Large intestine (tissue), 3 donors: ENCODE measurements around the gene PCDHGA1. TPM values are rescaled to one million over a fixed set of nuclear protein-coding genes. Genes with fewer than 3 reads are reported as not detected.
"Not testable (repeated sequence)": the region's sequence is repeated elsewhere in the genome, so short reads cannot be mapped to it uniquely, and the experiment has no call there.

Experiments used
- DNase-seq, 2 donors: peaks; one replicate each; pipeline versions ENCODE4 v3.0.0 to v3.0.0-alpha.2; 2013
- H3K27ac ChIP-seq: one replicate; pipeline ENCODE4 v1.5.1; 2013; ENCODE audit warnings: low read length
- H3K27me3 ChIP-seq: 2 replicates; pipeline ENCODE4 v1.6.1; 2013; ENCODE audit warnings: low read length; ENCODE audit not compliant: control insufficient read depth, insufficient read depth
- H3K36me3 ChIP-seq: 2 replicates; pipeline ENCODE4 v1.6.1; 2013; ENCODE audit warnings: low read length; ENCODE audit not compliant: control insufficient read depth, insufficient read depth
- H3K4me1 ChIP-seq: one replicate; pipeline ENCODE4 v1.6.1; 2013; ENCODE audit warnings: low read length; ENCODE audit not compliant: control insufficient read depth, insufficient read depth
- H3K4me3 ChIP-seq: one replicate; pipeline ENCODE4 v1.5.1; 2013; ENCODE audit warnings: low read length
- H3K9me3 ChIP-seq: one replicate; pipeline ENCODE4 v1.6.1; 2013; ENCODE audit warnings: mild to moderate bottlenecking, low read depth, low read length, moderate library complexity; ENCODE audit not compliant: control insufficient read depth
- WGBS: methylation state at CpG from one replicate; pipeline ENCODE4 v1.1.5; 2013; ENCODE audit warnings: low lambda C conversion rate; ENCODE audit not compliant: insufficient coverage; 5-methylcytosine and 5-hydroxymethylcytosine counted together
- polyA plus RNA-seq: library from polyadenylated mRNA; unstranded; fragments of 120-200 nt; gene quantifications from one replicate; pipeline ENCODE4 v1.2.1, GENCODE V29; 2013

PCDHGA1 gene
- polyA plus RNA-seq, 1 donor: 0.30 TPM

- Histone ChIP-seq H3K4me1 (no peaks in the 10 kb centered on the region), H3K4me3 (no peak within 1 kb of the TSS), H3K27me3 (peaks cover 50% of the 10 kb centered on the region), H3K36me3 (no peaks in the 10 kb centered on the region), H3K27ac (no peak within 1 kb of the TSS), H3K9me3 (peaks cover 50% of the 10 kb centered on the region)
- WGBS: 23% methylated on average over 5 of the region's 33 CpGs
- peak in 1 of 2 donors; percentile 8 for DNase-seq
Observed at GRCh38 chr5:141430332-141431113, 100.2 kb downstream of the PCDHGA1 start, which contains the start of gene PCDHGA12. PCDHGA12 (plus strand) TSS chr5:141430507; CDS start chr5:141430760, 253 bp downstream.

GRCh38 chr5:141431286-141431685 lies 101.0 kb downstream of the PCDHGA1 start:
- Histone ChIP-seq H3K27me3 (peaks cover 46% of the 10 kb centered on the region), H3K4me3 (no peak overlapping the region), H3K27ac (no peak overlapping the region), H3K36me3 (no peaks in the 10 kb centered on the region), H3K9me3 (peaks cover 50% of the 10 kb centered on the region), H3K4me1 (no peaks in the 10 kb centered on the region)
- WGBS: no CpG with 5 or more reads among the region's 37 CpGs
- DNase-seq: no peak

- Histone ChIP-seq H3K9me3 (peaks cover 48% of the 10 kb centered on the region), H3K27me3 (peaks cover 39% of the 10 kb centered on the region)
- DNase-seq, H3K27ac ChIP-seq, H3K4me1 ChIP-seq, H3K4me3 ChIP-seq, H3K36me3 ChIP-seq: not testable (repeated sequence)
- WGBS: no CpG with 5 or more reads among the region's 38 CpGs
Observed at GRCh38 chr5:141432308-141432707, 102.0 kb downstream of the PCDHGA1 start.

GRCh38 chr5:141432726-141433125 lies 102.4 kb downstream of the PCDHGA1 start:
- WGBS: 8% methylated on average over 2 of the region's 29 CpGs
- not testable (repeated sequence) for H3K36me3 ChIP-seq, H3K27ac ChIP-seq, H3K4me3 ChIP-seq, H3K4me1 ChIP-seq, DNase-seq
- peaks cover 35% of the 10 kb centered on the region for H3K27me3 ChIP-seq
- H3K9me3 ChIP-seq: peaks cover 43% of the 10 kb centered on the region

GRCh38 chr5:141434006-141434405 lies 103.7 kb downstream of the PCDHGA1 start:
- no CpG with 5 or more reads among the region's 2 CpGs for WGBS

GRCh38 chr5:141437221-141437620 lies 106.9 kb downstream of the PCDHGA1 start:
- WGBS: 89% methylated on average over 1 of the region's 2 CpGs
- peaks cover 9% of the 10 kb centered on the region for H3K27me3 ChIP-seq
- no peak for DNase-seq
- H3K36me3 ChIP-seq: no peaks in the 10 kb centered on the region
- no peak overlapping the region for H3K27ac ChIP-seq
- no peak overlapping the region for H3K4me3 ChIP-seq
- H3K4me1 ChIP-seq: no peaks in the 10 kb centered on the region
- H3K9me3 ChIP-seq: peaks cover 34% of the 10 kb centered on the region

More at GRCh38 chr5:141434006-141434405, 103.7 kb downstream of the PCDHGA1 start:
- Histone ChIP-seq H3K4me3 (no peak overlapping the region), H3K27ac (no peak overlapping the region), H3K9me3 (peaks cover 38% of the 10 kb centered on the region), H3K27me3 (peaks cover 29% of the 10 kb centered on the region), H3K4me1 (no peaks in the 10 kb centered on the region), H3K36me3 (no peaks in the 10 kb centered on the region)
- no peak for DNase-seq

GRCh38 chr5:141439411-141440141 lies 109.3 kb downstream of the PCDHGA1 start:
- Histone ChIP-seq H3K27ac (no peak overlapping the region), H3K9me3 (peaks cover 21% of the 10 kb centered on the region), H3K36me3 (no peaks in the 10 kb centered on the region), H3K4me3 (no peak overlapping the region), H3K27me3 (no peaks in the 10 kb centered on the region), H3K4me1 (no peaks in the 10 kb centered on the region)
- no CpG with 5 or more reads among the region's 10 CpGs for WGBS
- DNase-seq: no peak

- no peaks in the 10 kb centered on the region for H3K27me3 ChIP-seq
- no peaks in the 10 kb centered on the region for H3K4me1 ChIP-seq
- peaks cover 21% of the 10 kb centered on the region for H3K9me3 ChIP-seq
- DNase-seq: no peak
- H3K4me3 ChIP-seq: no peak overlapping the region
- WGBS: 100% methylated on average over 1 of the region's 9 CpGs
- H3K36me3 ChIP-seq: no peaks in the 10 kb centered on the region
- no peak overlapping the region for H3K27ac ChIP-seq
Observed at GRCh38 chr5:141440341-141440740, 110.0 kb downstream of the PCDHGA1 start.

GRCh38 chr5:141441571-141442170 lies 111.4 kb downstream of the PCDHGA1 start:
- peaks cover 21% of the 10 kb centered on the region for H3K9me3 ChIP-seq
- no peaks in the 10 kb centered on the region for H3K27me3 ChIP-seq
- H3K4me3 ChIP-seq: no peak overlapping the region
- no peak for DNase-seq
- WGBS: no CpG with 5 or more reads among the region's 50 CpGs
- H3K27ac ChIP-seq: no peak overlapping the region
- no peaks in the 10 kb centered on the region for H3K4me1 ChIP-seq
- H3K36me3 ChIP-seq: no peaks in the 10 kb centered on the region

- WGBS: no CpG with 5 or more reads among the region's 3 CpGs
- no peaks in the 10 kb centered on the region for H3K9me3 ChIP-seq
- no peaks in the 10 kb centered on the region for H3K27me3 ChIP-seq
- no peak overlapping the region for H3K27ac ChIP-seq
- H3K4me1 ChIP-seq: no peaks in the 10 kb centered on the region
- no peak overlapping the region for H3K4me3 ChIP-seq
- no peak for DNase-seq
- no peaks in the 10 kb centered on the region for H3K36me3 ChIP-seq
Observed at GRCh38 chr5:141465351-141465750, 135.0 kb downstream of the PCDHGA1 start.
